ENCODE measurements around the gene B9D1. TPM values are rescaled to one million over a fixed set of nuclear protein-coding genes. Genes with fewer than 3 reads are reported as not detected.

The B9D1 gene
- total and polyA plus RNA-seq, 2 donors from 2014 or later, result 32.1 to 67.5 TPM

- H3K9ac ChIP-seq (ENCODE audit: low read length in 3 of 3), result no peak overlapping the region
These were observed 15.0 kb downstream of the B9D1 start for GRCh38 chr17:19347323-19348080.

GRCh38 chr17:19346351-19347255, 15.9 kb downstream of the B9D1 start:
- intact Hi-C loops (cut with DNase I), result no loop called here
- Histone ChIP-seq H3K4me1 (ENCODE audit: control insufficient read depth in 2 of 3, insufficient read depth in 2 of 3, low read depth in 1 of 3, low read length in 3 of 3) (peaks cover 0 to 7% (median 4%) of the 10 kb centered on the region in 3 donors), H3K27me3 (ENCODE audit: control insufficient read depth, insufficient read depth, low read length) (no peaks in the 10 kb centered on the region), H3K4me3 (ENCODE audit: low read length in 3 of 3) (no peak overlapping the region), H3K9ac (ENCODE audit: low read length in 3 of 3) (no peak overlapping the region), H3K36me3 (ENCODE audit: control insufficient read depth in 2 of 3, insufficient read depth in 3 of 3, low read length in 3 of 3) (no peaks in the 10 kb centered on the region), H3K27ac (ENCODE audit: low read depth in 2 of 2, low read length in 2 of 2) (peak overlapping the region in 1 of 2 donors; percentile 56), H3K9me3 (ENCODE audit: control insufficient read depth in 2 of 3, insufficient read depth in 1 of 3, low read length in 3 of 3) (no peaks in the 10 kb centered on the region)
- DNase-seq (peak; percentile 38 to 89 (median 66)), FAIRE-seq (no peak)
- TF ChIP-seq CTCF (IDR thresholded peaks at IDR 0.05; ENCODE audit: borderline replicate concordance, extremely low read depth, insufficient read depth), result no peak

More at GRCh38 chr17:19347323-19348080, 15.0 kb downstream of the B9D1 start:
- peaks cover 0 to 5% (median 4%) of the 10 kb centered on the region in 3 donors for H3K4me1 ChIP-seq (ENCODE audit: control insufficient read depth in 2 of 3, insufficient read depth in 2 of 3, low read depth in 1 of 3, low read length in 3 of 3)
- H3K27me3 ChIP-seq (ENCODE audit: control insufficient read depth, insufficient read depth, low read length), result no peaks in the 10 kb centered on the region
- TF ChIP-seq CTCF (IDR thresholded peaks at IDR 0.05; ENCODE audit: borderline replicate concordance, extremely low read depth, insufficient read depth), result no peak
- FAIRE-seq (no peak), DNase-seq (peak in 1 of 5 donors; percentile 8)
- no peak overlapping the region for H3K4me3 ChIP-seq (ENCODE audit: low read length in 3 of 3)
- no peaks in the 10 kb centered on the region for H3K9me3 ChIP-seq (ENCODE audit: control insufficient read depth in 2 of 3, insufficient read depth in 1 of 3, low read length in 3 of 3)
- intact Hi-C loops (cut with DNase I), result no loop called here
- H3K27ac ChIP-seq (ENCODE audit: low read depth in 2 of 2, low read length in 2 of 2), result no peak overlapping the region
- H3K36me3 ChIP-seq (ENCODE audit: control insufficient read depth in 2 of 3, insufficient read depth in 3 of 3, low read length in 3 of 3), result no peaks in the 10 kb centered on the region

GRCh38 chr17:19345486-19346350, 16.8 kb downstream of the B9D1 start:
- Histone ChIP-seq H3K36me3 (ENCODE audit: control insufficient read depth in 2 of 3, insufficient read depth in 3 of 3, low read length in 3 of 3) (no peaks in the 10 kb centered on the region), H3K27me3 (ENCODE audit: control insufficient read depth, insufficient read depth, low read length) (no peaks in the 10 kb centered on the region), H3K9ac (ENCODE audit: low read length in 3 of 3) (peak overlapping the region in 1 of 3 donors; percentile 19), H3K9me3 (ENCODE audit: control insufficient read depth in 2 of 3, insufficient read depth in 1 of 3, low read length in 3 of 3) (no peaks in the 10 kb centered on the region), H3K4me1 (ENCODE audit: control insufficient read depth in 2 of 3, insufficient read depth in 2 of 3, low read depth in 1 of 3, low read length in 3 of 3) (peaks cover 0 to 7% (median 4%) of the 10 kb centered on the region in 3 donors), H3K27ac (ENCODE audit: low read depth in 2 of 2, low read length in 2 of 2) (peak overlapping the region in 1 of 2 donors; percentile 56), H3K4me3 (ENCODE audit: low read length in 3 of 3) (no peak overlapping the region)
- peak in 1 of 5 donors; percentile 2 for DNase-seq
- no peak for FAIRE-seq
- no peak for TF ChIP-seq CTCF (IDR thresholded peaks at IDR 0.05; ENCODE audit: borderline replicate concordance, extremely low read depth, insufficient read depth)
- intact Hi-C loops (cut with DNase I), result no loop called here
